Thymus (tissue), 11 donors: ENCODE measurements around the gene GRM5. TPM values are rescaled to one million over a fixed set of nuclear protein-coding genes. Genes with fewer than 3 reads are reported as not detected.

Experiments
- DNase-seq, 9 donors: peaks; one replicate each; pipeline ENCODE4 v3.0.0-alpha.2; 2013; ENCODE audit warnings: low spot score in 9 of 9, low read depth in 6 of 9, missing footprints in 1 of 9
- H3K27ac ChIP-seq, 2 donors: one replicate each; pipeline ENCODE4 v1.5.1; 2013; ENCODE audit warnings: control low read depth in 1 of 2, low read depth in 1 of 2, low read length in 1 of 2, mild to moderate bottlenecking in 1 of 2, moderate library complexity in 1 of 2
- H3K27me3 ChIP-seq, 2 donors: one replicate each; pipeline ENCODE4 v1.5.1; 2013; ENCODE audit warnings: low read length in 1 of 2; ENCODE audit not compliant: control insufficient read depth in 2 of 2, insufficient read depth in 1 of 2
- H3K36me3 ChIP-seq, 2 donors: one replicate each; pipeline ENCODE4 v1.5.1; 2013; ENCODE audit warnings: low read length in 1 of 2, mild to moderate bottlenecking in 1 of 2, moderate library complexity in 1 of 2; ENCODE audit not compliant: control insufficient read depth in 2 of 2, insufficient read depth in 2 of 2
- H3K4me1 ChIP-seq, 2 donors: one replicate each; pipeline ENCODE4 v1.5.1; 2013; ENCODE audit warnings: low read length in 2 of 2; ENCODE audit not compliant: control insufficient read depth in 2 of 2, insufficient read depth in 2 of 2
- H3K4me3 ChIP-seq, 2 donors: one replicate each; pipeline ENCODE4 v1.5.1; 2013; ENCODE audit warnings: low read length in 2 of 2, control low read depth in 1 of 2, mild to moderate bottlenecking in 1 of 2
- H3K9me3 ChIP-seq, 2 donors: one replicate each; pipeline ENCODE4 v1.5.1; 2013; ENCODE audit warnings: low read length in 1 of 2, mild to moderate bottlenecking in 1 of 2; ENCODE audit not compliant: control insufficient read depth in 2 of 2, insufficient read depth in 1 of 2
- WGBS: extraction: QIAGEN DNeasy Blood & Tissue Kit; methylation state at CpG from one replicate; pipeline ENCODE4 v1.1.7; 2013; 5-methylcytosine and 5-hydroxymethylcytosine counted together
- polyA plus RNA-seq: library from polyadenylated mRNA; stranded (reverse); fragments of 200-250 nt; gene quantifications from one replicate; pipeline ENCODE4 v1.2.3, GENCODE V29; 2013
- total RNA-seq: library from RNA; stranded (reverse); fragments of 120-200 nt; gene quantifications from one replicate; pipeline ENCODE4 v1.2.4, GENCODE V29; 2013
- donor health status: healthy.

Gene GRM5
- total and polyA plus RNA-seq, 2 donors, result 0.05 TPM

DNA sequence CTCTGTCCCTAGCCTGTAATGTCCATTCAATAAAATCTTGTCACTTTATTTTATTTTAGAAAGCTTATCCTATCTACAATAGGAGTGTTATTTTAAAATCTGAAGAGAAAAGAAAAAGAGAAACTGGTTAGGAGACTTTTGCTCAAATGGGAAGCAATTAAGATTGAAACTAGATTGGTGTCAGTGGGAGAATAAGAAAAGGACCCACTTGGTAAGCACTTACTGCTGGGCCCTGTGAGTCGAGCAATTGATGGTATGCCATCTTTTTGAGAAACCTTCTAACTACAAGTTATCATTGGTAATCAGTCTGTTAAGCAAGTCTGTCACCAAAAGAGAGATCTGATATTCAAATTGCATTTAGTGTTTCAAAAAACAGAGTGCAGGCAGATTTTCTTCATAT is 258.4 kb downstream of the GRM5 start:
- H3K27ac ChIP-seq, result no peak overlapping the region
- no peak for DNase-seq
- no peaks in the 10 kb centered on the region for H3K27me3 ChIP-seq
- H3K4me3 ChIP-seq, result no peak overlapping the region
- H3K36me3 ChIP-seq, result no peaks in the 10 kb centered on the region
- H3K9me3 ChIP-seq, result no peaks in the 10 kb centered on the region
- 80% methylated on average over 1 of the region's 1 CpG for WGBS
- no peaks in the 10 kb centered on the region for H3K4me1 ChIP-seq

DNA sequence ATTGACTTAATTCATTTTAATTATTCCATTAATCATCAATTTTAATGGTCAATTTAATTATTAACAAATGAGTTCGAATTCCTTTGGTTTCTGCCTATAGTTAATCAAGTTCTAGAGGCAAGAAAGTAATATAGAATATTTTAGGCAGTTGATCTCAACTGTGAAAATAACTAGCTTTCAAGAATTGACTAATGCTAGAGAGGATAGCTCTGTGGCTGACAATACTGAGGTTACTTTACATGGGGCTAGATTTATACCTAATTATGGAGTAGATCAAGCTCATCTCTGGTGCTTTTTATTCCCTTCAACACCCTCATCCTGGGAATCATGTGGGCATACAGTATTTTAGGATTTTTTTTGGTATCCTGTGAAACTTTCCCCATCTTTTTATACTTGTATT is 259.4 kb downstream of the GRM5 start:
- H3K9me3 ChIP-seq, result no peaks in the 10 kb centered on the region
- DNase-seq, result no peak
- H3K4me3 ChIP-seq, result no peak overlapping the region
- no peaks in the 10 kb centered on the region for H3K27me3 ChIP-seq
- H3K4me1 ChIP-seq, result no peaks in the 10 kb centered on the region
- 51% methylated on average over 1 of the region's 1 CpG for WGBS
- H3K36me3 ChIP-seq, result no peaks in the 10 kb centered on the region
- H3K27ac ChIP-seq, result no peak overlapping the region

DNA sequence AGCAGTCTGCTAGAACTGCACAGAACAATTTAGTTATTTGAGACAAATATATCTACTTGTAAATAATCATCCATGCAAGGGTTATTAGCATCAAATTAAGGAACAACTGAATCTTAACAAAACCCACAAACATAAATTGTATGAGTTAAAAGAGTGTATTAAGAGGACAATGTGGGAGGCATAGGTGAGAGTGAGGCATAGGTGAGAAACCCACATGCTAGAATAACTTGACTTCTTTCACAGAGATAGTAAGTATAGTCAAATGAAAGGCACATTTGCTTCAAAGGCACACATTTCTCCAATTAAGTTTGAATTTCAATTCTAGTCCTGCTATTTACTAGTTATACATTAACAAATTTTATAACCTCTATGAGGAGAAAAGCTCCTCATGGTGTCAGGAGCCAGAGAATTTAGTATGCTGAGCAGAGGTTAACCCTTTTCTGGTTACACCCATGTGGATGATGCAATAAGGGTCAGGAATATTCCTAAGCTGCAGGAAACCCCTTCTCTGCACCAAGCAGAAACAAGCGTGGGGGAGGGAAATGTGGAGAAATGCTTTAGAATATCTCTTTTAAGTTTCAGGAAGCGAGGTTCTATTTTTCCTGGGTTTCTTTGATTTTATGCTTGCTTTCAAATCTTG is 264.2 kb downstream of the GRM5 start:
- H3K4me1 ChIP-seq, result no peaks in the 10 kb centered on the region
- WGBS, result 77% methylated on average over 2 of the region's 2 CpGs
- no peak for DNase-seq

DNA sequence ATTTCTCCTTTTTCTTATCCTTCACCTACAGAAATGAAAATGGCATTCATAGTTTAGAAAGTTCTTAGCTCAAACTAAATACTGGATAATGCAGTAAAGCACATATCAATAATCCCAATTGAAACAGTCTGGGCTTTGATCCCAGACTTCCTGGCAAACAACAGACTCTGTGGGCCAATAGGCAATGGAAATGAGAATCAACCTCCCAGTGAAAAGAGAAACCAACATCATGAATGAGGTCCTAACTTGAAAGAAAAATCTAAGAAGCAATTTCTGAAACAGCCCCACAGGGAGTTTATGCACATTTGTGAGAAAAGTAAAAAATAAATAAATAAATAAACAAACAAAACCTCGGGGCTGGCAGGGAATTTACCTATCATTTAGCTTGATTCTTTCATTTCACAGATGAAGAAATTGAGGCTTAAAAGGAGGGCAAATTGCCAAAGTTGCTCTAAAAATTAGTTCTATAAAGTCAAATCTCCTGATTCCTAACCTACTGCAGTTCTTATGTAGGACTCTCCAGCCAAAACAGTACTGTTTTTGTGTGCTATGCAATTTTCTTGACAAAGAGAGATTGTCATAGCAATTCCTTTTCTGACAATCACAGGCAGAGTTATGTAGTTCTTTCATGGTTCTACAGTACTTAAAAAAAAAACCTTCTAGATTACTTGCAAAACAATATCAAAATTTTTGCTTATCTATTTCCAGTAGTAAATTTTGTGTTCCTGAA is 265.8 kb downstream of the GRM5 start:
- no peak for DNase-seq
- Histone ChIP-seq H3K4me1 (no peaks in the 10 kb centered on the region), H3K27me3 (no peaks in the 10 kb centered on the region), H3K4me3 (no peak overlapping the region), H3K27ac (no peak overlapping the region), H3K9me3 (no peaks in the 10 kb centered on the region), H3K36me3 (no peaks in the 10 kb centered on the region)
- WGBS, result 53% methylated on average over 1 of the region's 1 CpG

More for the DNA sequence above, 264.2 kb downstream of the GRM5 start:
- H3K27ac ChIP-seq, result no peak overlapping the region
- no peaks in the 10 kb centered on the region for H3K36me3 ChIP-seq
- no peak overlapping the region for H3K4me3 ChIP-seq
- no peaks in the 10 kb centered on the region for H3K9me3 ChIP-seq
- H3K27me3 ChIP-seq, result no peaks in the 10 kb centered on the region

DNA sequence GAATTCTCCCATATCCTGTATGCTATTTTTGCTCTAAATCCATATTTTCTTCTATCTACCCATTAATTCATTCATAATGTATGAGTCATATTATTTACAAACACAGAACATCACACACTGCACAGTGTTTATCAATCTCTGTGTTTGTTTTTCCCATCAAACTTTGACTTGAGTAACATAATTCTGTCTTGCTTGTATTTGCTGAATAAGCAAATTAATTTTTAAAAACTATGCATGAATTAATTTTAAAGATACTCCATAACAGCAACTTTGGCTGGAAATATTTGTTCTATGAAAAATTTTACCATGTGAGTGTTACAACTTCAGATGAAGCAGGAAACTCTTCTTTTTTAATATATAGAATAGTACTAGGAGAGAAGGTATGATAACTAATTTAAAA is 275.6 kb downstream of the GRM5 start:
- H3K4me3 ChIP-seq, result no peak overlapping the region

DNA sequence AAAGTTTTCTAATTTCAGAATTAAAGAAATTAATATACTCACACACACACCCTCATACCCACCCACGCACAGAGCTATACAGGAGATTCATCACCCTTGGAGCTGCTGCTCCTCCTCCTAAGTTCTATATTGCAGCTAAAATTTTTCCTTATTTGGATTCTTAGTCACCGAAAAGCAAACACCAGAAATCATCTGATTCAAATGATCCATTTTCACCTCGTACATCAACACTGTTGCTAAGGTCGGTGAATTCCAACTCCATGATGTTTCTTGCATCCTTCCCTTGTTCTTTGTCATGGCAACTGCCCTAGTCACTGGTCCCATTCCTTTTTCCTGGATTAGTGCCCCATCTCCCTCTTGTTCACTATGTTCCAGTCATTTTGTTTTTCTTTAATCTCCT is 286.2 kb downstream of the GRM5 start:
- no peak overlapping the region for H3K27ac ChIP-seq
- H3K4me3 ChIP-seq, result no peak overlapping the region
- no peaks in the 10 kb centered on the region for H3K9me3 ChIP-seq
- H3K4me1 ChIP-seq, result no peaks in the 10 kb centered on the region
- WGBS, result 95% methylated on average over 4 of the region's 4 CpGs
- no peak for DNase-seq
- H3K27me3 ChIP-seq, result no peaks in the 10 kb centered on the region
- H3K36me3 ChIP-seq, result no peaks in the 10 kb centered on the region

More for the DNA sequence above, 275.6 kb downstream of the GRM5 start:
- Histone ChIP-seq H3K36me3 (no peaks in the 10 kb centered on the region), H3K4me1 (no peaks in the 10 kb centered on the region), H3K27ac (no peak overlapping the region), H3K27me3 (no peaks in the 10 kb centered on the region), H3K9me3 (no peaks in the 10 kb centered on the region)
- DNase-seq, result no peak

DNA sequence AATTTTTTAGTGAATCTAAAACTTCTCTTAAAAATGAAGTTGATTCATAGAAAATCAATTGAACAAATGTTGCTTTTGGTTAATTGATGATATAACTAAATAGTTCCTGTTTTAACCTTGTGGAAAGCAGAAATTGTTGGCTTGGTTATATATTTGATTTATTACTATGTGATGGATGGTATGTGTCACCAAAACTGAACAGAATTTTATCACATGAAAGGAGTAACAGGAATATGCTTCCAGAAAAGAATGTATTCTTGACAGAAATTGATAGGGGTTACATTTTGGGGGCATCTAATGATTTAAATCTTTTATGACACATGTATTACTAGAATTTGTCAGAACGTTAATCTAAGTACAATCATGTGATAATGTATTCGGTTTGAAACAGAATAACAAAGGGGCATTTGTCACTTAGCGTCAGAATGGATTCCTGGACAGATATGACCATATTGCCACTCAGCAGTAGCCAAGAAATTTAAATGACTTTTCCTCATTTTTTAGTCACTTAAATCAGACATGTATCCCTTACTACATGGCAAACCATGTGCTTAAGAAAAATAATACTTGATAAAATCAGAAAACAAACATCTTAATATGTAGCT is 295.2 kb downstream of the GRM5 start:
- Histone ChIP-seq H3K27me3 (no peaks in the 10 kb centered on the region), H3K36me3 (no peaks in the 10 kb centered on the region), H3K4me3 (no peak overlapping the region), H3K4me1 (no peaks in the 10 kb centered on the region), H3K27ac (no peak overlapping the region), H3K9me3 (no peaks in the 10 kb centered on the region)
- WGBS, result 70% methylated on average over 3 of the region's 3 CpGs
- DNase-seq, result no peak

DNA sequence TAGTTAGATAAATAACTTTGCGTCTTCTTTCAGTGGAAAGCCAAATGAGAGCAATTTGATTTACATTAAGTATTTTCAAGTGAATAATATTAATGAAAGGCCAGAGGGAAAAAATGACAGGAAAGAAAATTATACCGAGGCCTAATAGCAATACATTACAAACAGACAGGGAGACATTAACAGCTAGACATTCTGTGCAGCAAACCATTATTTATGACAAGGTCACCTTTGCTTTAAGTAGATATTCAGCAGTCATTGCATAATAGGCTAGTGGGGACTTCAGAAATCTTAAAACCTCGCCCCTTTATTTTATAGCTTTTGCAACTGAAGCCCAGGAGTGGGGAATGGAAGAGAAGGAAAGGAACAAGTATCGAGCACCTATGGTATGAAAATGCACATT is 321.6 kb downstream of the GRM5 start:
- WGBS, result 97% methylated on average over 4 of the region's 4 CpGs
- H3K36me3 ChIP-seq, result no peaks in the 10 kb centered on the region
- H3K27ac ChIP-seq, result no peak overlapping the region
- H3K4me1 ChIP-seq, result no peaks in the 10 kb centered on the region
- H3K9me3 ChIP-seq, result no peaks in the 10 kb centered on the region
- no peaks in the 10 kb centered on the region for H3K27me3 ChIP-seq
- H3K4me3 ChIP-seq, result no peak overlapping the region
- DNase-seq, result no peak

DNA sequence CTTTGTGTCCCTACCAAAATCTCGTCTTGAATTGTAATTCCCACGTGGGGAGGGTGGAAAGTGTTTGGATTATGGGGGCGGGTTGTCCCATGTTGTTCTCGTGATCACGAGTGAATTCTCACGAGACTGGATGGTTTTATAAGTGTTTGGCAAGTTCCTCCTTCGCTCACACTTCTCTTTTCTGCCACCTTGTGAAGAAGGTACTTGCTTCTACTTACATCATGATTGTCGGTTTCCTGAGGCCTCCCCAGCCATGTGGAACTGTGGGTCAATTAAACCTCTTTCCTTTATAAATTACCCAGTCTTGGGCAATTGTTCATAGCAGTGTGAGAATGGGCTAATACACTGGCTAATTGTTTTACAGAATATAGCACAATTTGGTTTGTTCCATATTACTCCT is 326.3 kb downstream of the GRM5 start:
- H3K4me3 ChIP-seq, result no peak overlapping the region
- no peaks in the 10 kb centered on the region for H3K36me3 ChIP-seq
- H3K27me3 ChIP-seq, result no peaks in the 10 kb centered on the region
- 84% methylated on average over 8 of the region's 8 CpGs for WGBS
- H3K9me3 ChIP-seq, result no peaks in the 10 kb centered on the region
- no peak for DNase-seq
- no peaks in the 10 kb centered on the region for H3K4me1 ChIP-seq
- no peak overlapping the region for H3K27ac ChIP-seq
